ENCODE measurements around the gene GOSR1. TPM values are rescaled to one million over a fixed set of nuclear protein-coding genes. Genes with fewer than 3 reads are reported as not detected.
A peak's percentile ranks its signal among the peaks of the same experiment; 100 is the strongest.
"Not testable (repeated sequence)": the region's sequence is repeated elsewhere in the genome, so short reads cannot be mapped to it uniquely, and the experiment has no call there.

The GOSR1 gene
- total RNA-seq, 1 experiment from 2014 or later = 33.9 TPM

- no peak for DNase-seq (ENCODE audit: low spot score)
- in situ Hi-C loops (cut with HindIII; ENCODE audit: low sequenced_read_pairs) = no loop called here
Measured at GRCh38 chr17:30534938-30535921, 58.0 kb downstream of the GOSR1 start.

- in situ Hi-C loops (cut with HindIII; ENCODE audit: low sequenced_read_pairs) = not testable (repeated sequence)
Measured at GRCh38 chr17:30536846-30537245, 59.6 kb downstream of the GOSR1 start.

GRCh38 chr17:30537667-30538066 is 60.5 kb downstream of the GOSR1 start:
- in situ Hi-C loops (cut with HindIII; ENCODE audit: low sequenced_read_pairs) = not testable (repeated sequence)

More at GRCh38 chr17:30536846-30537245, 59.6 kb downstream of the GOSR1 start:
- not testable (repeated sequence) for DNase-seq (ENCODE audit: low spot score)

GRCh38 chr17:30541802-30542201 is 64.6 kb downstream of the GOSR1 start:
- in situ Hi-C loops (cut with HindIII; ENCODE audit: low sequenced_read_pairs) = no loop called here
- no peak for DNase-seq (ENCODE audit: low spot score)

More at GRCh38 chr17:30537667-30538066, 60.5 kb downstream of the GOSR1 start:
- not testable (repeated sequence) for DNase-seq (ENCODE audit: low spot score)

- in situ Hi-C loops (cut with HindIII; ENCODE audit: low sequenced_read_pairs) = no loop called here
- no peak for DNase-seq (ENCODE audit: low spot score)
Measured at GRCh38 chr17:30543456-30543855, 66.2 kb downstream of the GOSR1 start.

- DNase-seq (ENCODE audit: low spot score) = no peak
- in situ Hi-C loops (cut with HindIII; ENCODE audit: low sequenced_read_pairs) = no loop called here
Measured at GRCh38 chr17:30545024-30545423, 67.8 kb downstream of the GOSR1 start.

- in situ Hi-C loops (cut with HindIII; ENCODE audit: low sequenced_read_pairs) = no loop called here
- no peak for DNase-seq (ENCODE audit: low spot score)
Measured at GRCh38 chr17:30547778-30548573, 70.8 kb downstream of the GOSR1 start.

GRCh38 chr17:30549181-30549580 is 72.0 kb downstream of the GOSR1 start:
- DNase-seq (ENCODE audit: low spot score); in situ Hi-C loops (cut with HindIII; ENCODE audit: low sequenced_read_pairs): not testable (repeated sequence)

GRCh38 chr17:30549864-30550511 is 72.8 kb downstream of the GOSR1 start:
- in situ Hi-C loops (cut with HindIII; ENCODE audit: low sequenced_read_pairs) = no loop called here
- DNase-seq (ENCODE audit: low spot score) = no peak

- in situ Hi-C loops (cut with HindIII; ENCODE audit: low sequenced_read_pairs) = no loop called here
- DNase-seq (ENCODE audit: low spot score) = no peak
Measured at GRCh38 chr17:30550512-30551273, 73.5 kb downstream of the GOSR1 start.

GRCh38 chr17:30551274-30551995 is 74.2 kb downstream of the GOSR1 start:
- in situ Hi-C loops (cut with HindIII; ENCODE audit: low sequenced_read_pairs); DNase-seq (ENCODE audit: low spot score): not testable (repeated sequence)

GRCh38 chr17:30551996-30552339 is 74.8 kb downstream of the GOSR1 start:
- in situ Hi-C loops (cut with HindIII; ENCODE audit: low sequenced_read_pairs) = no loop called here
- DNase-seq (ENCODE audit: low spot score) = no peak

GRCh38 chr17:30552994-30553566 is 75.9 kb downstream of the GOSR1 start:
- in situ Hi-C loops (cut with HindIII; ENCODE audit: low sequenced_read_pairs) = no loop called here
- no peak for DNase-seq (ENCODE audit: low spot score)

- DNase-seq (ENCODE audit: low spot score); in situ Hi-C loops (cut with HindIII; ENCODE audit: low sequenced_read_pairs): not testable (repeated sequence)
Measured at GRCh38 chr17:30553823-30554440, 76.7 kb downstream of the GOSR1 start.

GRCh38 chr17:30554839-30555751 is 77.9 kb downstream of the GOSR1 start:
- in situ Hi-C loops (cut with HindIII; ENCODE audit: low sequenced_read_pairs) = no loop called here
- DNase-seq (ENCODE audit: low spot score) = peak; percentile 7

- in situ Hi-C loops (cut with HindIII; ENCODE audit: low sequenced_read_pairs) = no loop called here
- no peak for DNase-seq (ENCODE audit: low spot score)
Measured at GRCh38 chr17:30555942-30556341, 78.7 kb downstream of the GOSR1 start.
